GM23338 (cell line): ENCODE measurements around the gene CTDSP1. TPM values are rescaled to one million over a fixed set of nuclear protein-coding genes. Genes with fewer than 3 reads are reported as not detected.

Experiments used
- ATAC-seq: fragments of 200-7000 bp; cut with Tn5 transposase; 3 replicates; pipeline ENCODE4 v1.9.1; 2020
- DNase-seq: peaks from one replicate; pipeline ENCODE4 v3.0.0-alpha.2; 2015; ENCODE audit warnings: low spot score
- H2AFZ ChIP-seq: fragments of 200-600 bp; sonication (generic); 2 replicates; pipeline ENCODE4 v1.8.0; 2016; ENCODE audit warnings: antibody characterized with exemption, mild to moderate bottlenecking, moderate library complexity
- H3F3A ChIP-seq: fragments of 200-600 bp; sonication (generic); replicated peaks from 2 replicates; pipeline ENCODE4 v1.8.0; 2017; ENCODE audit warnings: antibody characterized with exemption, mixed run types, low read depth
- H3K27ac ChIP-seq: fragments of 200-600 bp; sonication (generic); 2 replicates; pipeline ENCODE4 v1.6.1; 2016; ENCODE audit warnings: low read depth
- H3K27me3 ChIP-seq: fragments of 200-600 bp; sonication (generic); 2 replicates; pipeline ENCODE4 v1.8.0; 2016; ENCODE audit warnings: mild to moderate bottlenecking, mixed run types, moderate library complexity; ENCODE audit not compliant: insufficient read depth
- H3K36me3 ChIP-seq: fragments of 200-600 bp; sonication (generic); 2 replicates; pipeline ENCODE4 v1.8.0; 2016; ENCODE audit warnings: mild to moderate bottlenecking; ENCODE audit not compliant: insufficient read depth
- H3K4me1 ChIP-seq: fragments of 200-600 bp; sonication (generic); 2 replicates; pipeline ENCODE4 v1.8.0; 2016; ENCODE audit warnings: mild to moderate bottlenecking, moderate library complexity; ENCODE audit not compliant: insufficient read depth
- H3K4me2 ChIP-seq: fragments of 200-600 bp; sonication (generic); 2 replicates; pipeline ENCODE4 v1.7.1; 2017; ENCODE audit warnings: mixed run types
- H3K4me3 ChIP-seq: fragments of 200-600 bp; sonication (generic); 2 replicates; pipeline ENCODE4 v1.6.1; 2016; ENCODE audit warnings: mixed run types
- H3K79me2 ChIP-seq: fragments of 200-600 bp; sonication (generic); replicated peaks from 2 replicates; pipeline ENCODE4 v1.8.0; 2017; ENCODE audit warnings: mild to moderate bottlenecking; ENCODE audit not compliant: insufficient read depth
- H3K9me2 ChIP-seq: fragments of 200-600 bp; sonication (generic); 2 replicates; pipeline ENCODE4 v1.8.0; 2017; ENCODE audit not compliant: insufficient read depth
- H4K20me1 ChIP-seq: fragments of 200-600 bp; sonication (generic); replicated peaks from 2 replicates; pipeline ENCODE4 v1.8.0; 2017; ENCODE audit warnings: mild to moderate bottlenecking; ENCODE audit not compliant: insufficient read depth
- H3K27ac Mint-ChIP-seq: 2 replicates; pipeline ENCODE4 v1.8.0; 2020; ENCODE audit warnings: inconsistent platforms, mild to moderate bottlenecking, moderate library complexity, mixed read lengths
- H3K27me3 Mint-ChIP-seq: 3 replicates; pipeline ENCODE4 v1.8.0; 2022; ENCODE audit warnings: low read depth, mild to moderate bottlenecking, moderate library complexity, mixed read lengths, inconsistent platforms; ENCODE audit not compliant: insufficient read depth, poor library complexity
- H3K36me3 Mint-ChIP-seq: 3 replicates; pipeline ENCODE4 v1.8.0; 2021; ENCODE audit warnings: low read depth, mild to moderate bottlenecking, inconsistent platforms, moderate library complexity, mixed read lengths
- H3K4me1 Mint-ChIP-seq: 3 replicates; pipeline ENCODE4 v1.8.0; 2020; ENCODE audit warnings: mild to moderate bottlenecking, inconsistent platforms, mixed read lengths
- H3K4me3 Mint-ChIP-seq: 3 replicates; pipeline ENCODE4 v1.8.0; 2021; ENCODE audit warnings: moderate library complexity, mild to moderate bottlenecking, inconsistent platforms, mixed read lengths
- H3K9me3 Mint-ChIP-seq: 3 replicates; pipeline ENCODE4 v1.8.0; 2020; ENCODE audit warnings: moderate library complexity, mild to moderate bottlenecking, inconsistent platforms, mixed read lengths
- CREB1 ChIP-seq: fragments of 250-450 bp; sonication (Bioruptor Pico); IDR thresholded peaks from 2 replicates; pipeline ENCODE4 v1.5.0; 2020; ENCODE audit warnings: low read depth, mild to moderate bottlenecking, moderate library complexity
- EZH2phosphoT487 ChIP-seq: fragments of 200-600 bp; sonication (generic); IDR thresholded peaks from one replicate; pipeline ENCODE4 v1.8.1; 2018; ENCODE audit warnings: antibody characterized with exemption; ENCODE audit not compliant: unreplicated experiment
- JUNB ChIP-seq: IDR thresholded peaks from one replicate; pipeline ENCODE4 v1.6.1; 2016; ENCODE audit warnings: antibody characterized with exemption; ENCODE audit not compliant: unreplicated experiment
- NANOG ChIP-seq: IDR thresholded peaks from 2 replicates; pipeline ENCODE4 v1.6.1; 2016; ENCODE audit warnings: antibody characterized with exemption, borderline replicate concordance
- ZNF114 ChIP-seq: fragments of 250-450 bp; sonication (Bioruptor Pico); IDR thresholded peaks from 2 replicates; pipeline ENCODE4 v1.5.0; 2020; ENCODE audit warnings: mild to moderate bottlenecking, moderate library complexity
- ZNF331 ChIP-seq: fragments of 250-450 bp; sonication (Bioruptor Pico); IDR thresholded peaks from 2 replicates; pipeline ENCODE4 v1.5.0; 2020; ENCODE audit warnings: low read depth, mild to moderate bottlenecking, moderate library complexity
- polyA plus RNA-seq: library from polyadenylated mRNA; unstranded; fragments of >200 nt; fragmentation: Nextera tagmentation; extraction: Ambion mirVana; gene quantifications from 2 replicates; pipeline ENCODE4 v1.2.1, GENCODE V29; 2016
- total RNA-seq: library from RNA; depleted of rRNA; stranded (reverse); fragments of >200 nt; shearing (Covaris generic); gene quantifications from 2 replicates; pipeline ENCODE4 v1.2.3, GENCODE V29; 2014
- TF ChIP-seq, protein P1 (sequence below): IDR thresholded peaks from one replicate; pipeline ENCODE4 v1.6.1; 2018; ENCODE audit warnings: antibody characterized with exemption; ENCODE audit not compliant: unreplicated experiment
- TF ChIP-seq, protein P2 (sequence below): fragments of 250-450 bp; sonication (Bioruptor Pico); IDR thresholded peaks from 2 replicates; pipeline ENCODE4 v1.5.0; 2020; ENCODE audit warnings: mild to moderate bottlenecking, moderate library complexity

CTDSP1 gene
- total and polyA plus RNA-seq, 2 experiments from 2014 or later, result 6.7 to 21.8 TPM

DNA sequence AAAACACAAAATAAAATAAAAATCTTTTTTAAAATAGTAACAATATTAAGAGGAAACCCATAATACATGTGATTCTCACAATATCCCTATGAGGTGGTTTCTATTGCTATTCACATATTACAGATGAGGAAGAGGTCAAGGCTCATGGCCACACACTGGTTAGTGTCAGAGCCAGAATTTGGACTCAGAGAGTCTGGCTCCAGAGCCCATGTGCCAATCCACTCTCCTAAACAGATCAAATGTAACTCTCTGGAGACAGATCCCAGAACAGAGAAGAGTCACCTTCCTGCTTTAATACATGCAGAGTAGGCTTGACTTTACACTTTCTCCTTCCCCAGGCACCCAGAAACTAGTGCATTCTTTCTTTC, 27.7 kb upstream of the CTDSP1 start:
- Mint-ChIP-seq H3K9me3 (no peaks in the 10 kb centered on the region), H3K4me1 (peaks cover 4% of the 10 kb centered on the region; the same call in 2 of the 3 replicates), H3K4me3 (no peak overlapping the region), H3K27me3 (peaks cover 15% of the 10 kb centered on the region), H3K36me3 (no peaks in the 10 kb centered on the region), H3K27ac (no peak overlapping the region)
- Histone ChIP-seq H3K4me2 (no peak overlapping the region), H3K4me1 (no peaks in the 10 kb centered on the region), H3K4me3 (no peak overlapping the region), H2AFZ (no peak overlapping the region), H4K20me1 (no peaks in the 10 kb centered on the region), H3K36me3 (no peaks in the 10 kb centered on the region), H3F3A (peaks cover 8% of the 10 kb centered on the region; the same call in 1 of the 2 replicates), H3K27me3 (no peaks in the 10 kb centered on the region), H3K79me2 (no peaks in the 10 kb centered on the region), H3K27ac (no peak overlapping the region), H3K9me2 (no peaks in the 10 kb centered on the region)
- ATAC-seq, result no peak
- TF ChIP-seq, protein P1, sequence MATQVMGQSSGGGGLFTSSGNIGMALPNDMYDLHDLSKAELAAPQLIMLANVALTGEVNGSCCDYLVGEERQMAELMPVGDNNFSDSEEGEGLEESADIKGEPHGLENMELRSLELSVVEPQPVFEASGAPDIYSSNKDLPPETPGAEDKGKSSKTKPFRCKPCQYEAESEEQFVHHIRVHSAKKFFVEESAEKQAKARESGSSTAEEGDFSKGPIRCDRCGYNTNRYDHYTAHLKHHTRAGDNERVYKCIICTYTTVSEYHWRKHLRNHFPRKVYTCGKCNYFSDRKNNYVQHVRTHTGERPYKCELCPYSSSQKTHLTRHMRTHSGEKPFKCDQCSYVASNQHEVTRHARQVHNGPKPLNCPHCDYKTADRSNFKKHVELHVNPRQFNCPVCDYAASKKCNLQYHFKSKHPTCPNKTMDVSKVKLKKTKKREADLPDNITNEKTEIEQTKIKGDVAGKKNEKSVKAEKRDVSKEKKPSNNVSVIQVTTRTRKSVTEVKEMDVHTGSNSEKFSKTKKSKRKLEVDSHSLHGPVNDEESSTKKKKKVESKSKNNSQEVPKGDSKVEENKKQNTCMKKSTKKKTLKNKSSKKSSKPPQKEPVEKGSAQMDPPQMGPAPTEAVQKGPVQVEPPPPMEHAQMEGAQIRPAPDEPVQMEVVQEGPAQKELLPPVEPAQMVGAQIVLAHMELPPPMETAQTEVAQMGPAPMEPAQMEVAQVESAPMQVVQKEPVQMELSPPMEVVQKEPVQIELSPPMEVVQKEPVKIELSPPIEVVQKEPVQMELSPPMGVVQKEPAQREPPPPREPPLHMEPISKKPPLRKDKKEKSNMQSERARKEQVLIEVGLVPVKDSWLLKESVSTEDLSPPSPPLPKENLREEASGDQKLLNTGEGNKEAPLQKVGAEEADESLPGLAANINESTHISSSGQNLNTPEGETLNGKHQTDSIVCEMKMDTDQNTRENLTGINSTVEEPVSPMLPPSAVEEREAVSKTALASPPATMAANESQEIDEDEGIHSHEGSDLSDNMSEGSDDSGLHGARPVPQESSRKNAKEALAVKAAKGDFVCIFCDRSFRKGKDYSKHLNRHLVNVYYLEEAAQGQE, result no peak
- TF ChIP-seq ZNF331 (CRISPR knock-in tag) (no peak), ZNF114 (CRISPR knock-in tag) (no peak), JUNB (no peak), EZH2phosphoT487 (no peak), CREB1 (no peak), NANOG (no peak)
- TF ChIP-seq, protein P2, sequence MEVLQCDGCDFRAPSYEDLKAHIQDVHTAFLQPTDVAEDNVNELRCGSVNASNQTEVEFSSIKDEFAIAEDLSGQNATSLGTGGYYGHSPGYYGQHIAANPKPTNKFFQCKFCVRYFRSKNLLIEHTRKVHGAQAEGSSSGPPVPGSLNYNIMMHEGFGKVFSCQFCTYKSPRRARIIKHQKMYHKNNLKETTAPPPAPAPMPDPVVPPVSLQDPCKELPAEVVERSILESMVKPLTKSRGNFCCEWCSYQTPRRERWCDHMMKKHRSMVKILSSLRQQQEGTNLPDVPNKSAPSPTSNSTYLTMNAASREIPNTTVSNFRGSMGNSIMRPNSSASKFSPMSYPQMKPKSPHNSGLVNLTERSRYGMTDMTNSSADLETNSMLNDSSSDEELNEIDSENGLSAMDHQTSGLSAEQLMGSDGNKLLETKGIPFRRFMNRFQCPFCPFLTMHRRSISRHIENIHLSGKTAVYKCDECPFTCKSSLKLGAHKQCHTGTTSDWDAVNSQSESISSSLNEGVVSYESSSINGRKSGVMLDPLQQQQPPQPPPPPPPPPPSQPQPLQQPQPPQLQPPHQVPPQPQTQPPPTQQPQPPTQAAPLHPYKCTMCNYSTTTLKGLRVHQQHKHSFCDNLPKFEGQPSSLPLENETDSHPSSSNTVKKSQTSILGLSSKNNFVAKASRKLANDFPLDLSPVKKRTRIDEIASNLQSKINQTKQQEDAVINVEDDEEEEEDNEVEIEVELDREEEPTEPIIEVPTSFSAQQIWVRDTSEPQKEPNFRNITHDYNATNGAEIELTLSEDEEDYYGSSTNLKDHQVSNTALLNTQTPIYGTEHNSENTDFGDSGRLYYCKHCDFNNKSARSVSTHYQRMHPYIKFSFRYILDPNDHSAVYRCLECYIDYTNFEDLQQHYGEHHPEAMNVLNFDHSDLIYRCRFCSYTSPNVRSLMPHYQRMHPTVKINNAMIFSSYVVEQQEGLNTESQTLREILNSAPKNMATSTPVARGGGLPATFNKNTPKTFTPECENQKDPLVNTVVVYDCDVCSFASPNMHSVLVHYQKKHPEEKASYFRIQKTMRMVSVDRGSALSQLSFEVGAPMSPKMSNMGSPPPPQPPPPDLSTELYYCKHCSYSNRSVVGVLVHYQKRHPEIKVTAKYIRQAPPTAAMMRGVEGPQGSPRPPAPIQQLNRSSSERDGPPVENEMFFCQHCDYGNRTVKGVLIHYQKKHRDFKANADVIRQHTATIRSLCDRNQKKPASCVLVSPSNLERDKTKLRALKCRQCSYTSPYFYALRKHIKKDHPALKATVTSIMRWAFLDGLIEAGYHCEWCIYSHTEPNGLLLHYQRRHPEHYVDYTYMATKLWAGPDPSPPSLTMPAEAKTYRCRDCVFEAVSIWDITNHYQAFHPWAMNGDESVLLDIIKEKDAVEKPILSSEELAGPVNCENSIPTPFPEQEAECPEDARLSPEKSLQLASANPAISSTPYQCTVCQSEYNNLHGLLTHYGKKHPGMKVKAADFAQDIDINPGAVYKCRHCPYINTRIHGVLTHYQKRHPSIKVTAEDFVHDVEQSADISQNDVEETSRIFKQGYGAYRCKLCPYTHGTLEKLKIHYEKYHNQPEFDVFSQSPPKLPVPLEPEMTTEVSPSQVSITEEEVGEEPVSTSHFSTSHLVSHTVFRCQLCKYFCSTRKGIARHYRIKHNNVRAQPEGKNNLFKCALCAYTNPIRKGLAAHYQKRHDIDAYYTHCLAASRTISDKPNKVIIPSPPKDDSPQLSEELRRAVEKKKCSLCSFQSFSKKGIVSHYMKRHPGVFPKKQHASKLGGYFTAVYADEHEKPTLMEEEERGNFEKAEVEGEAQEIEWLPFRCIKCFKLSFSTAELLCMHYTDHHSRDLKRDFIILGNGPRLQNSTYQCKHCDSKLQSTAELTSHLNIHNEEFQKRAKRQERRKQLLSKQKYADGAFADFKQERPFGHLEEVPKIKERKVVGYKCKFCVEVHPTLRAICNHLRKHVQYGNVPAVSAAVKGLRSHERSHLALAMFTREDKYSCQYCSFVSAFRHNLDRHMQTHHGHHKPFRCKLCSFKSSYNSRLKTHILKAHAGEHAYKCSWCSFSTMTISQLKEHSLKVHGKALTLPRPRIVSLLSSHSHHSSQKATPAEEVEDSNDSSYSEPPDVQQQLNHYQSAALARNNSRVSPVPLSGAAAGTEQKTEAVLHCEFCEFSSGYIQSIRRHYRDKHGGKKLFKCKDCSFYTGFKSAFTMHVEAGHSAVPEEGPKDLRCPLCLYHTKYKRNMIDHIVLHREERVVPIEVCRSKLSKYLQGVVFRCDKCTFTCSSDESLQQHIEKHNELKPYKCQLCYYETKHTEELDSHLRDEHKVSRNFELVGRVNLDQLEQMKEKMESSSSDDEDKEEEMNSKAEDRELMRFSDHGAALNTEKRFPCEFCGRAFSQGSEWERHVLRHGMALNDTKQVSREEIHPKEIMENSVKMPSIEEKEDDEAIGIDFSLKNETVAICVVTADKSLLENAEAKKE, result no peak
- DNase-seq, result no peak
